Neural cell (in vitro differentiated cells): ENCODE results near the gene CLEC16A. TPM values are rescaled to one million over a fixed set of nuclear protein-coding genes. Genes with fewer than 3 reads are reported as not detected.
"Not testable (repeated sequence)": the region's sequence is repeated elsewhere in the genome, so short reads cannot be mapped to it uniquely, and the experiment has no call there.

ENCODE experiments used
- H2AFZ ChIP-seq: fragments of 200-600, 300-800 bp; sonication (generic), shearing (Covaris generic); 2 replicates; pipeline ENCODE4 v1.6.0; 2014; ENCODE audit warnings: low read depth, mild to moderate bottlenecking, antibody characterized with exemption, low read length, moderate library complexity
- H3F3A ChIP-seq: fragments of 200-600 bp; shearing (Covaris generic); 2 replicates; pipeline ENCODE4 v1.6.1; 2016; ENCODE audit warnings: mild to moderate bottlenecking, moderate library complexity, mixed read lengths, antibody characterized with exemption, low read length; ENCODE audit not compliant: insufficient read depth, poor library complexity, severe bottlenecking
- H3K27ac ChIP-seq: fragments of 200-600, 300-800 bp; sonication (generic), shearing (Covaris generic); 2 replicates; pipeline ENCODE4 v1.5.1; 2014; ENCODE audit warnings: mild to moderate bottlenecking, low read length, moderate library complexity
- H3K27me3 ChIP-seq: fragments of 300-800, 200-600 bp; sonication (generic), shearing (Covaris generic); 2 replicates; pipeline ENCODE4 v1.6.0; 2014; ENCODE audit warnings: mild to moderate bottlenecking, low read depth, low read length, moderate library complexity; ENCODE audit not compliant: insufficient read depth
- H3K36me3 ChIP-seq: fragments of 300-800, 200-600 bp; sonication (generic), shearing (Covaris generic); 2 replicates; pipeline ENCODE4 v1.5.1; 2014; ENCODE audit warnings: mild to moderate bottlenecking, antibody characterized with exemption, low read length, moderate library complexity; ENCODE audit not compliant: insufficient read depth
- H3K4me2 ChIP-seq: fragments of 300-800, 200-600 bp; sonication (generic), shearing (Covaris generic); 2 replicates; pipeline ENCODE4 v1.6.0; 2014; ENCODE audit warnings: mild to moderate bottlenecking, low read length
- H3K4me3 ChIP-seq: fragments of 300-800, 200-600 bp; sonication (generic), shearing (Covaris generic); 2 replicates; pipeline ENCODE4 v1.5.1; 2014; ENCODE audit warnings: mild to moderate bottlenecking, low read length, moderate library complexity
- H3K79me2 ChIP-seq: fragments of 200-600 bp; shearing (Covaris generic); replicated peaks from 2 replicates; pipeline ENCODE4 v1.6.0; 2014; ENCODE audit warnings: mild to moderate bottlenecking, low read length, moderate library complexity; ENCODE audit not compliant: insufficient read depth
- H3K9ac ChIP-seq: fragments of 300-800, 200-600 bp; sonication (generic), shearing (Covaris generic); 2 replicates; pipeline ENCODE4 v1.6.1; 2016; ENCODE audit warnings: mild to moderate bottlenecking, low read length, mixed read lengths
- H3K9me2 ChIP-seq: fragments of 200-600 bp; shearing (Covaris generic); 2 replicates; pipeline ENCODE4 v1.6.1; 2016; ENCODE audit warnings: mild to moderate bottlenecking, low read length, mixed read lengths; ENCODE audit not compliant: insufficient read depth
- H3K9me3 ChIP-seq: fragments of 200-600, 300-800 bp; sonication (generic), shearing (Covaris generic); 2 replicates; pipeline ENCODE4 v1.6.1; 2016; ENCODE audit warnings: mild to moderate bottlenecking, mixed run types, low read length, moderate library complexity, mixed read lengths
- H4K20me1 ChIP-seq: fragments of 200-600 bp; shearing (Covaris generic); 2 replicates; pipeline ENCODE4 v1.6.1; 2016; ENCODE audit warnings: mild to moderate bottlenecking, mixed run types; ENCODE audit not compliant: insufficient read depth
- CTCF ChIP-seq: fragments of 450-650 bp; IDR thresholded peaks from 2 replicates; pipeline ENCODE4 v1.5.1; 2014; ENCODE audit warnings: antibody characterized with exemption, mild to moderate bottlenecking, moderate library complexity; ENCODE audit not compliant: poor library complexity, severe bottlenecking
- EP300 ChIP-seq: fragments of 450-650 bp; conservative IDR thresholded peaks from 2 replicates; pipeline ENCODE4 v1.6.1; 2014; ENCODE audit warnings: antibody characterized with exemption, mild to moderate bottlenecking, moderate library complexity; ENCODE audit not compliant: poor library complexity, severe bottlenecking
- EZH2 ChIP-seq: fragments of 200-600, 300-800 bp; shearing (Covaris generic), sonication (generic); IDR thresholded peaks from 2 replicates; pipeline ENCODE4 v1.6.1; 2014; ENCODE audit warnings: antibody characterized with exemption, low read length, borderline replicate concordance, mild to moderate bottlenecking; ENCODE audit not compliant: insufficient read depth, poor library complexity, severe bottlenecking
- MXI1 ChIP-seq: fragments of 450-650 bp; conservative IDR thresholded peaks from 2 replicates; pipeline ENCODE4 v1.6.1; 2014; ENCODE audit warnings: antibody characterized with exemption, mild to moderate bottlenecking; ENCODE audit not compliant: poor library complexity, severe bottlenecking
- POLR2AphosphoS5 ChIP-seq: IDR thresholded peaks from 2 replicates; pipeline ENCODE4 v1.6.1; 2012
- RAD21 ChIP-seq: fragments of 450-650 bp; conservative IDR thresholded peaks from 2 replicates; pipeline ENCODE4 v1.6.1; 2014; ENCODE audit warnings: antibody characterized with exemption, mild to moderate bottlenecking, moderate library complexity
- REST ChIP-seq: IDR thresholded peaks from 2 replicates; pipeline ENCODE4 v1.6.1; 2012; ENCODE audit warnings: borderline replicate concordance
- SMC3 ChIP-seq: fragments of 450-650 bp; conservative IDR thresholded peaks from 2 replicates; pipeline ENCODE4 v1.6.1; 2014; ENCODE audit warnings: antibody characterized with exemption, mild to moderate bottlenecking, moderate library complexity; ENCODE audit not compliant: poor library complexity
- TAF1 ChIP-seq: IDR thresholded peaks from 2 replicates; pipeline ENCODE4 v1.6.1; 2012; ENCODE audit warnings: low read depth
- polyA plus RNA-seq: library from polyadenylated mRNA; depleted of rRNA; stranded (reverse); fragments of >200 nt; gene quantifications from 2 replicates; pipeline ENCODE4 v1.2.3, GENCODE V29; 2014

Gene CLEC16A
- polyA plus RNA-seq, 1 donor from 2014 or later, result 11.1 TPM

GRCh38 chr16:10923650-10924214 is 20.6 kb upstream of the CLEC16A start:
- H3K79me2 ChIP-seq, result no peaks in the 10 kb centered on the region
- no peaks in the 10 kb centered on the region for H3K9me3 ChIP-seq
- H3K4me2 ChIP-seq, result no peak overlapping the region
- H4K20me1 ChIP-seq, result no peaks in the 10 kb centered on the region
- no peak overlapping the region for H3K4me3 ChIP-seq
- TF ChIP-seq EZH2 (no peak), CTCF (no peak), SMC3 (no peak), TAF1 (no peak), REST (no peak), POLR2AphosphoS5 (no peak), MXI1 (no peak), RAD21 (no peak)
- no peak overlapping the region for H2AFZ ChIP-seq
- no peak overlapping the region for H3K27ac ChIP-seq
- H3K9me2 ChIP-seq, result no peaks in the 10 kb centered on the region
- H3K9ac ChIP-seq, result no peak overlapping the region
- H3F3A ChIP-seq, result no peaks in the 10 kb centered on the region
- no peaks in the 10 kb centered on the region for H3K27me3 ChIP-seq
- H3K36me3 ChIP-seq, result no peaks in the 10 kb centered on the region

- not testable (repeated sequence) for H4K20me1 ChIP-seq, H2AFZ ChIP-seq, H3K27me3 ChIP-seq
These were observed 19.1 kb upstream of the CLEC16A start for GRCh38 chr16:10925285-10925684.

GRCh38 chr16:10926094-10926493 is 18.3 kb upstream of the CLEC16A start:
- no peaks in the 10 kb centered on the region for H3F3A ChIP-seq
- no peaks in the 10 kb centered on the region for H3K36me3 ChIP-seq
- TF ChIP-seq EZH2 (no peak), CTCF (no peak), REST (no peak), EP300 (no peak), TAF1 (no peak), MXI1 (no peak), SMC3 (no peak), POLR2AphosphoS5 (no peak), RAD21 (no peak)
- no peak overlapping the region for H2AFZ ChIP-seq
- no peaks in the 10 kb centered on the region for H3K9me3 ChIP-seq
- no peaks in the 10 kb centered on the region for H3K79me2 ChIP-seq
- H3K4me3 ChIP-seq, result no peak overlapping the region
- no peaks in the 10 kb centered on the region for H4K20me1 ChIP-seq
- H3K4me2 ChIP-seq, result no peak overlapping the region
- H3K27me3 ChIP-seq, result no peaks in the 10 kb centered on the region
- no peak overlapping the region for H3K9ac ChIP-seq
- H3K9me2 ChIP-seq, result no peaks in the 10 kb centered on the region
- no peak overlapping the region for H3K27ac ChIP-seq

More at GRCh38 chr16:10925285-10925684, 19.1 kb upstream of the CLEC16A start:
- H3K4me3 ChIP-seq, H3K9me3 ChIP-seq, H3F3A ChIP-seq, H3K36me3 ChIP-seq, H3K4me2 ChIP-seq, H3K9me2 ChIP-seq, H3K9ac ChIP-seq, H3K79me2 ChIP-seq, H3K27ac ChIP-seq: not testable (repeated sequence)
